ENCODE results near the gene DNALI1. TPM values are rescaled to one million over a fixed set of nuclear protein-coding genes. Genes with fewer than 3 reads are reported as not detected.

DNALI1 gene
- total RNA-seq, 1 experiment from 2014 or later = not detected

GRCh38 chr1:37561133-37562132 lies 4.7 kb downstream of the DNALI1 start:
- ChIA-PET POLR2A (ENCODE audit: unreplicated experiment) (no interaction called here), CTCF (no interaction called here)
- ATAC-seq (peak; percentile 58), DNase-seq (peak; percentile 64)
- Histone ChIP-seq H3K4me1 (ENCODE audit: insufficient read depth, low read length) (peaks cover 2% of the 10 kb centered on the region; the same call in 1 of the 2 replicates), H3K27ac (ENCODE audit: low read length) (no peak overlapping the region), H3K9me2 (replicated peaks; ENCODE audit: low read length) (no peaks in the 10 kb centered on the region), H2AFZ (ENCODE audit: low read length) (no peak overlapping the region), H3F3A (ENCODE audit: low read length, unreplicated experiment) (no peaks in the 10 kb centered on the region), H3K79me2 (ENCODE audit: low read length) (no peaks in the 10 kb centered on the region), H3K9ac (ENCODE audit: low read length) (no peak overlapping the region), H3K9me3 (ENCODE audit: low read length) (no peaks in the 10 kb centered on the region), H3K4me3 (ENCODE audit: low read length) (no peak overlapping the region), H3K27me3 (ENCODE audit: low read length) (no peaks in the 10 kb centered on the region), H3K4me2 (ENCODE audit: low read length) (no peak overlapping the region), H4K20me1 (ENCODE audit: low read length) (no peaks in the 10 kb centered on the region), H3K36me3 (ENCODE audit: low read depth, low read length) (peaks cover 18% of the 10 kb centered on the region)
- TF ChIP-seq EZH2phosphoT487 (IDR thresholded peaks at IDR 0.05; ENCODE audit: borderline replicate concordance, low read length) (no peak), EZH2 (IDR thresholded peaks at IDR 0.05; ENCODE audit: low read length, unreplicated experiment) (no peak)
- TF ChIP-seq, protein P1, sequence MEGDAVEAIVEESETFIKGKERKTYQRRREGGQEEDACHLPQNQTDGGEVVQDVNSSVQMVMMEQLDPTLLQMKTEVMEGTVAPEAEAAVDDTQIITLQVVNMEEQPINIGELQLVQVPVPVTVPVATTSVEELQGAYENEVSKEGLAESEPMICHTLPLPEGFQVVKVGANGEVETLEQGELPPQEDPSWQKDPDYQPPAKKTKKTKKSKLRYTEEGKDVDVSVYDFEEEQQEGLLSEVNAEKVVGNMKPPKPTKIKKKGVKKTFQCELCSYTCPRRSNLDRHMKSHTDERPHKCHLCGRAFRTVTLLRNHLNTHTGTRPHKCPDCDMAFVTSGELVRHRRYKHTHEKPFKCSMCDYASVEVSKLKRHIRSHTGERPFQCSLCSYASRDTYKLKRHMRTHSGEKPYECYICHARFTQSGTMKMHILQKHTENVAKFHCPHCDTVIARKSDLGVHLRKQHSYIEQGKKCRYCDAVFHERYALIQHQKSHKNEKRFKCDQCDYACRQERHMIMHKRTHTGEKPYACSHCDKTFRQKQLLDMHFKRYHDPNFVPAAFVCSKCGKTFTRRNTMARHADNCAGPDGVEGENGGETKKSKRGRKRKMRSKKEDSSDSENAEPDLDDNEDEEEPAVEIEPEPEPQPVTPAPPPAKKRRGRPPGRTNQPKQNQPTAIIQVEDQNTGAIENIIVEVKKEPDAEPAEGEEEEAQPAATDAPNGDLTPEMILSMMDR (conservative IDR thresholded peaks at IDR 0.05; ENCODE audit: low read depth, low read length) = peak; percentile 85
- intact Hi-C loops (cut with micrococcal nuclease) = loop anchor here (1.0 kb wide), 1 partner anchor 121 kb away; no protein-coding TSS in a partner anchor
- BruUV-seq (replicated peaks) = no TSS peak

GRCh38 chr1:37562984-37563383 lies 6.2 kb downstream of the DNALI1 start:
- H3K4me3 ChIP-seq (ENCODE audit: low read length) = no peak overlapping the region
- H3K36me3 ChIP-seq (ENCODE audit: low read depth, low read length) = peaks cover 33% of the 10 kb centered on the region
- no peak overlapping the region for H3K4me2 ChIP-seq (ENCODE audit: low read length)
- TF ChIP-seq EZH2 (IDR thresholded peaks at IDR 0.05; ENCODE audit: low read length, unreplicated experiment) (no peak), EZH2phosphoT487 (IDR thresholded peaks at IDR 0.05; ENCODE audit: borderline replicate concordance, low read length) (no peak)
- TF ChIP-seq, protein P1 (conservative IDR thresholded peaks at IDR 0.05; ENCODE audit: low read depth, low read length) = no peak
- H3K79me2 ChIP-seq (ENCODE audit: low read length) = no peaks in the 10 kb centered on the region
- H3K9me3 ChIP-seq (ENCODE audit: low read length) = no peaks in the 10 kb centered on the region
- H2AFZ ChIP-seq (ENCODE audit: low read length) = no peak overlapping the region
- no peaks in the 10 kb centered on the region for H3K4me1 ChIP-seq (ENCODE audit: insufficient read depth, low read length)
- no peak overlapping the region for H3K27ac ChIP-seq (ENCODE audit: low read length)
- H3K27me3 ChIP-seq (ENCODE audit: low read length) = no peaks in the 10 kb centered on the region
- H3K9ac ChIP-seq (ENCODE audit: low read length) = no peak overlapping the region
- DNase-seq (no peak), ATAC-seq (no peak)
- H3K9me2 ChIP-seq (replicated peaks; ENCODE audit: low read length) = no peaks in the 10 kb centered on the region
- H3F3A ChIP-seq (ENCODE audit: low read length, unreplicated experiment) = no peaks in the 10 kb centered on the region
- no TSS peak for BruUV-seq (replicated peaks)
- CTCF ChIA-PET = no interaction called here
- no peaks in the 10 kb centered on the region for H4K20me1 ChIP-seq (ENCODE audit: low read length)
- POLR2A ChIA-PET (ENCODE audit: unreplicated experiment) = no interaction called here
- intact Hi-C loops (cut with micrococcal nuclease) = loop anchor here (1.0 kb wide), 1 partner anchor 119 kb away; no protein-coding TSS in a partner anchor

GRCh38 chr1:37564892-37565291 lies 8.2 kb downstream of the DNALI1 start:
- intact Hi-C loops (cut with micrococcal nuclease) = no loop called here
- DNase-seq (no peak), ATAC-seq (peak; percentile 44)
- no peaks in the 10 kb centered on the region for H3K9me3 ChIP-seq (ENCODE audit: low read length)
- H3K4me3 ChIP-seq (ENCODE audit: low read length) = no peak overlapping the region
- no peaks in the 10 kb centered on the region for H4K20me1 ChIP-seq (ENCODE audit: low read length)
- no peak overlapping the region for H3K27ac ChIP-seq (ENCODE audit: low read length)
- no peaks in the 10 kb centered on the region for H3F3A ChIP-seq (ENCODE audit: low read length, unreplicated experiment)
- ChIA-PET POLR2A (ENCODE audit: unreplicated experiment) (no interaction called here), CTCF (interaction anchor here (0.5 to 0.7 kb wide), 2 partner anchors 90 to 291 kb away, joined by 4 to 8 read pairs; no protein-coding TSS in a partner anchor)
- H2AFZ ChIP-seq (ENCODE audit: low read length) = no peak overlapping the region
- no peak overlapping the region for H3K4me2 ChIP-seq (ENCODE audit: low read length)
- no peak for TF ChIP-seq EZH2 (IDR thresholded peaks at IDR 0.05; ENCODE audit: low read length, unreplicated experiment)
- TF ChIP-seq, protein P1 (conservative IDR thresholded peaks at IDR 0.05; ENCODE audit: low read depth, low read length) = no peak
- no peak for TF ChIP-seq EZH2phosphoT487 (IDR thresholded peaks at IDR 0.05; ENCODE audit: borderline replicate concordance, low read length)
- no peak overlapping the region for H3K9ac ChIP-seq (ENCODE audit: low read length)
- H3K9me2 ChIP-seq (replicated peaks; ENCODE audit: low read length) = no peaks in the 10 kb centered on the region
- H3K79me2 ChIP-seq (ENCODE audit: low read length) = no peaks in the 10 kb centered on the region
- H3K4me1 ChIP-seq (ENCODE audit: insufficient read depth, low read length) = no peaks in the 10 kb centered on the region
- no TSS peak for BruUV-seq (replicated peaks)
- H3K27me3 ChIP-seq (ENCODE audit: low read length) = no peaks in the 10 kb centered on the region
- H3K36me3 ChIP-seq (ENCODE audit: low read depth, low read length) = peaks cover 50% of the 10 kb centered on the region
